ELR (cell line): ENCODE data around the gene GAS2L2.

ENCODE experiments used
- DNase-seq: peaks from one replicate; pipeline ENCODE4 v3.0.0-alpha.2; 2015; ENCODE audit warnings: low read depth

GAS2L2 gene

GRCh38 chr17:35745749-35746320 is 7.2 kb downstream of the GAS2L2 start:
- DNase-seq = no peak

GRCh38 chr17:35745246-35745645 is 7.8 kb downstream of the GAS2L2 start:
- DNase-seq = no peak

- no peak for DNase-seq
These were observed 8.2 kb downstream of the GAS2L2 start for GRCh38 chr17:35744830-35745229.

GRCh38 chr17:35743626-35744328 is 9.3 kb downstream of the GAS2L2 start:
- DNase-seq = peak; percentile 50

GRCh38 chr17:35742896-35743477 is 10.1 kb downstream of the GAS2L2 start:
- DNase-seq = no peak

GRCh38 chr17:35742496-35742895 is 10.5 kb downstream of the GAS2L2 start:
- DNase-seq = no peak

GRCh38 chr17:35740997-35741931 is 11.8 kb downstream of the GAS2L2 start:
- no peak for DNase-seq

- no peak for DNase-seq
These were observed 12.8 kb downstream of the GAS2L2 start for GRCh38 chr17:35740216-35740615.

- no peak for DNase-seq
These were observed 14.4 kb downstream of the GAS2L2 start for GRCh38 chr17:35738519-35739133.

- no peak for DNase-seq
These were observed 16.8 kb downstream of the GAS2L2 start for GRCh38 chr17:35736236-35736635.

- no peak for DNase-seq
These were observed 17.8 kb downstream of the GAS2L2 start for GRCh38 chr17:35735036-35735805.

GRCh38 chr17:35734396-35734795 is 18.6 kb downstream of the GAS2L2 start:
- DNase-seq = no peak

- DNase-seq = no peak
These were observed 19.7 kb downstream of the GAS2L2 start for GRCh38 chr17:35733366-35733765.

GRCh38 chr17:35732806-35733136 is 20.3 kb downstream of the GAS2L2 start:
- DNase-seq = no peak

GRCh38 chr17:35731917-35732805 is 20.9 kb downstream of the GAS2L2 start:
- no peak for DNase-seq

- peak; percentile 64 for DNase-seq
These were observed 21.7 kb downstream of the GAS2L2 start, which contains the start of gene RASL10B for GRCh38 chr17:35731239-35731916. RASL10B (plus strand) TSS chr17:35731639; CDS start chr17:35735185, 3,546 bp downstream.

- DNase-seq = peak; percentile 35
These were observed 22.5 kb downstream of the GAS2L2 start for GRCh38 chr17:35730400-35731005.

- no peak for DNase-seq
These were observed 23.6 kb downstream of the GAS2L2 start for GRCh38 chr17:35729405-35729833.

- DNase-seq = no peak
These were observed 24.5 kb downstream of the GAS2L2 start for GRCh38 chr17:35728551-35728950.
